ENCODE measurements around the gene GARIN5A.

The GARIN5A gene

GRCh38 chr19:50432221-50433028 lies 44.2 kb downstream of the GARIN5A start, which contains the start of gene MYBPC2:
Gene MYBPC2, plus strand, starts transcription at chr19:50432892. Its CDS starts 62 bp downstream, at chr19:50432954.
- no peak for FAIRE-seq

GRCh38 chr19:50431343-50432220 lies 45.1 kb downstream of the GARIN5A start:
- no peak for FAIRE-seq

- FAIRE-seq: no peak
These were observed 45.7 kb downstream of the GARIN5A start for GRCh38 chr19:50430888-50431342.

DNA sequence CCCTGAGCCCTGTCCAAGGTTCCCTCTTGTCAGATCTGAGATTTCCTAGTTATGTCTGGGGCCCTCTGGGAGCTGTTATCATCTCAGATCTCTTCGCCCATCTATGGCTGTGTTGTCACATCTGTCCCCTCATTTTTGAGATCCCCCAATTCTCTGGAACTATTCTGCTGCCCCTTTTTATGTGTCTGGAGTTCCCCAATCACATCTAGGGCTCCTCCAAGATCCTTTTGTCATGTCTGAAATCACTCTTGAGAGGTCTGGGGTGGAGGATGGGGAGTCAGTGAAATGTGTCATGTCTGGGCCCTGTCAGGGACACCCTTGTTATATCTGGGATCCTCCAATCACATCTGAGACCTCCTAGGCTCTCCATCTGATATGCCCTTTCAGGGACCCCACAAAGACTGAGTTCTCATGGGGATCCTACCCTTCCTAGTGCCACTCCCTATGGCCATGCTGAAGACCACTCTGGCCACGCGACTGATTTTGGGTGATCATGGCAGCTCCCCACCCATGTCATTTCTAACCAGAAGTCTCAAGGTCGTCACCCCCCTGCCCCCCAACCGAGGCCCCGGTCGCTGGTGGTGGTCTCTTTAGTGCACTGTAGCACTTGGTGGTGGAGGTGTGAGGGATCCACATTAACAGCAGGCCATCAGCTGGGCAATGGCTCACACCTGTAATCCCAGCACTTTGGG lies 47.7 kb downstream of the GARIN5A start:
- no peak for FAIRE-seq

- no peak for FAIRE-seq
These were observed 48.6 kb downstream of the GARIN5A start for GRCh38 chr19:50427997-50428425.

DNA sequence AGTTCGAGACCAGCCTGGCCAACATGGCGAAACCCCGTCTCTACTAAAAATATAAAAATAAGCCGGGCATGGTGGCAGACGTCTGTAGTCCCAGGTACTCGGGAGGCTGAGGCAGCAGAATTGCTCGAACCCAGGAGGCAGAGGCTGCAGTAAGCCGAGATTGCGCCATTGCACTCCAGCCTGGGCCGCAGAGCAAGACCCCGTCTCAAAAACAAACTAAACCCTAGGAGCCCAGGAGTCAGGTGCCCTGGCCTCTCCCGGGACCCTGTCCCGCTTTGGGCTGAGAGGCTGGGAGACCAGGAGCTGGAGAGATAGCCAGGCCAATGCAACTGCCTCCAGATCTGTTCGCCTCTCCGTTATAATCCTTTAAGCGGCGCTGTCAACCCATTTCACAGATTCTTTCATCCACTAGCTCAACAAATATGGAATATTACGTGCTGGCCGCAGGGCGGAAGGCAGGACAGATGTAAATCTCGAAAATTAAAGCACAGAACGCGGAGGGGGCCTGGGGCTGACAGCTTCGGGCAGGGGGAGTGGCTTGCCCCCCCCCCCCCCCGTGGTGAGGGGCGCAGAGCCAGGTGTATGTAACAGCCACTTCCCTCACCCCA lies 49.2 kb downstream of the GARIN5A start:
- no peak for FAIRE-seq

DNA sequence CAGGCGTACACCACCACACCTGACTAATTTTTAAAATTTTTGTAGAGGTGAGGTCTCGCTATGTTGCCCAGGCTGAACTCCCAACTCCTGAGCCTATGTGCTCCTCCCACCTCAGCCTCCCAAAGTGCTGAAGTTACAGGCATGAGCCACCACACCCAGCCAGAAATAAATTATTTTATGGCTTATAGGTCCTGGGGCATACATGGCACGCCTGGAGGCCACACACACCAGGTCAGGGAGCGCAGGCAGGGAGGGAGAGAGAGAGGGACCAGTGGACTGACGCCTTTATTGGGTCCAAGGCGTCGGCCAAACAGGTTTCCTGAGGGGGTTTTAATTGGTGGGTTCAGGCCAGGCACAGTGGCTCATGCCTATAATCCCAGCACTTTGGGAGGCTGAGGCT lies 51.1 kb downstream of the GARIN5A start:
- no peak for FAIRE-seq

DNA sequence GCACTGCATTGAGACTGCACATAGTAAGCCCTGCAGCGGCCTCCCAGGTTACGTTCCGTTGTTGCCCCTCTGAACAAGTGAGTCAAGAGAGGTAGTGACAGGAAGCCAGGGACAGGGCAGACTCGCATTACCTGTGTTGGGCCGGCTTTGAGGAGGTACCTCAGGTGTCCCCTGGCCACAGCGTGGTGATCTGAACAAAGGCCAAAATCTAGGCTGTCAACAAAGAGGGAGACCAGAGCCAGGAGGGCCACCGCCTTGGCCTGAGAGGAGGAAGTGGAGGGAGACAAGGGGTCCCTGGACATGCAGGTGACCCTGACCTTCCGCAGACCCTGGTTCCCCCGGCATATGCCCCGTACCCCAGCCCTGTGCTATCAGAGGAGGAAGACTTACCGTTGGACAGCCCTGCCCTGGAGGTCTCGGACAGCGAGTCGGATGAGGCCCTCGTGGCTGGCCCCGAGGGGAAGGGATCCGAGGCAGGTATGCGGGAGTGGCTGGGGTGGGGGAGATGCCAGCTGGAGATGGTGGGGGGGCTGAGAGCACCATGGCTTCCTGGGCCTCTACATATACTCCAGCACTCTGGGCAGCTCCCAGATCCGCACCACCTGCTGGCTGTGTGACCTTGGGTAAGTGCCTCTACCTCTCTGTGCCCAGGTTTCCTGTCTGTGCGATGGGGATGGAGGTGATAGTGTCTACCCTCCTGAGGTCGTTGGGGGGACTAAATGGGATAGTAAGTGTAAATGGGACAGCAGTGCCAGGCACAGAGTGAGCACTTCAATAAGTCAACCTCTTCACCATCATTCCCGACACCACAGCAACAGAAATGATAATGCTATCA lies 53.2 kb downstream of the GARIN5A start:
- FAIRE-seq: no peak

DNA sequence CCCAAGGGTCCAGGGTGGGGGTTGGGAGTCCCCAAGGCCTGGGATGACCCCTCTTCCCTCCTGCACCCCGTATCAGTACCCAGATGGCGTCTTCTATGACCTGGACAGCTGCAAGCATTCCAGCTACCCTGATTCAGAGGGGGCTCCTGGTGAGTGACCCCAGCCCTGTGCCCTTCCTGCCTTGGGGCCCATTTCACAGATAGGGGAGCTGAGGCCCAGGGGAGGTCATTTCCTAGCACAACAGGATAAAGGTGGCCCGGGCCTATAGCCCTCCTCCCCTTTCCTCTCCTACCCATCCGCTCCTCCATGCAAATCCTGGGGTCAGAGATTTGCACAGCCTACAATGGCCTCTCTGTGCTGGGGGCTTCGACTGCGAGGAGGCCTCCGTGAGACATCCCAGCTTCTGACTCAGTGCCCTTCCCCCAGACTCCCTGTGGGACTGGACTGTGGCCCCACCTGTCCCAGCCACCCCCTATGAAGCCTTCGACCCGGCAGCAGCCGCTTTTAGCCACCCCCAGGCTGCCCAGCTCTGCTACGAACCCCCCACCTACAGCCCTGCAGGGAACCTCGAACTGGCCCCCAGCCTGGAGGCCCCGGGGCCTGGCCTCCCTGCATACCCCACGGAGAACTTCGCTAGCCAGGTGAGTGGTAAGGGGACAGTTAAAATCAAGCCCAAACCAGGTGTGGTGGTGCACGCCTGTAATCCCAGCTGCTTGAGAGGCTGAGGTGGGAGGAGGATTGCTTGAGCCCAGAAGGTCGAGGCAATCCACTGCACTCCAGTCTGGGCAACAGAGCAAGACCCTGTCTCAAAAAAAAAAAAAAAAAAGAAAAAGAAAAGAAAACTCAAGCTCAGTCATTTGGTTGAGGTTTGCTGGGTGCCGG lies 54.0 kb downstream of the GARIN5A start:
- no peak for FAIRE-seq

GRCh38 chr19:50420808-50421207 lies 55.8 kb downstream of the GARIN5A start:
- FAIRE-seq: no peak

DNA sequence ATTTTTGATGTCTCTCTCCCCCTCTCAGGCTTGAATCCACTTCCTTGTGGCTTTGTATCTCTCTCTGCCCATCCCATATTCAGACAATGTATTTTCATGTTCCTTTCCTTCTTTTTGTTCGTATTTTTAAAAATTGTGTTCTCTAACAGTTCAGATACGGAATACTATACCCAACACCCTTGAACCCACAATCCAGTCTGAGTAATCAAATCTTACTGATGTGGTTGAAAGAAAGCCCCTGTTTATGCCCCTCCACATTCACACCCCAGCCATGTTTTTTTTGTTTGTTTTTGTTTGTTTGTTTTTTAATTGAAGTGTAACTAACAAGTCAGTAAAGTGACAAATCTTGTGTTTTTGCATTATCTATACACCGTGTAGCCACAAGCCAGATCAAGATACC lies 56.5 kb downstream of the GARIN5A start:
- FAIRE-seq: no peak

- FAIRE-seq: no peak
These were observed 57.0 kb downstream of the GARIN5A start for GRCh38 chr19:50419580-50420035.

- FAIRE-seq: no peak
These were observed 57.5 kb downstream of the GARIN5A start for GRCh38 chr19:50419022-50419579.

DNA sequence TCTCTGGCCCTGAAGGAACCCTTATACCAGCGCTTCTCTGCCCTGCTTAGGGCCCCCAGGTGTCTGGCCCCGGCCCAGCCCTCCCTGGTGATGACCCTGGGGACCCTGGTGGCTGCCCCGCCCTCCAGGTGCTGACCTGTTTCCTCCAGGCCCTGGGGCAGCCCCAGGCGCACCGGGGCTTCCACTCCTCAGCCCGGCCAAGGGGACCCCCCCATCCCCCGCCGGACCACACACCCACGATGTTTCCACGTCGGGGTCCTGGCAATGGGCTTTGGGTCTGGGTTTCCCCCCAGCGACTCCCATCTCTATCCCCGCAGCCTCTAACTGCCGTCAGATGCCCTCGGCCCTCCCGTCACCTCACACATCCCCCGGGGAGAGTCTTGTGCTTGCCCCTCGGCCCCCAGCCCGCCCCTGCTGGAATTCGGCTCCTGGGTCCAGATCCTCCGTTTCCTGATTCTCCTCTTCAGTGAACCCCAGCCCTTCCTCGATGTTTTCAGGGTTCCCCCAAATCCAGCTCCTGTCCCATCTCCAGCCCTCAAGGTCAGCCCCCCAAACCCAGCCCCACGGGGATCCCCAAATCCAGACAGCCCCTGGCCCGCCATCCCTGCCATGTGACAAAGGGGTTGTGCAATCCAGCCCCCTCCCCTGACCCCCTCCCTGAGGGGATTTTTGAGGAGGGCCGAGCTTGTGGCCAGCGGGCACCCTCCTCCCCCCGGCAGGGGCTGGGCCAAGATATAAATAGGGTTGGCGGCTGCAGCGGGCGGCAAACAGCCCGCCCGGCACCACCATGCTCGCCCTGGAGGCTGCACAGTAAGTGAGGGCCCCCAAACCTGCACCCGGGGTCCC lies 58.2 kb downstream of the GARIN5A start, which contains the start of gene SPIB:
Gene SPIB, plus strand, starts transcription at position 763 of the 846 bp plus-strand sequence. Its CDS starts 25 bp downstream, at position 788.
- no peak for FAIRE-seq

DNA sequence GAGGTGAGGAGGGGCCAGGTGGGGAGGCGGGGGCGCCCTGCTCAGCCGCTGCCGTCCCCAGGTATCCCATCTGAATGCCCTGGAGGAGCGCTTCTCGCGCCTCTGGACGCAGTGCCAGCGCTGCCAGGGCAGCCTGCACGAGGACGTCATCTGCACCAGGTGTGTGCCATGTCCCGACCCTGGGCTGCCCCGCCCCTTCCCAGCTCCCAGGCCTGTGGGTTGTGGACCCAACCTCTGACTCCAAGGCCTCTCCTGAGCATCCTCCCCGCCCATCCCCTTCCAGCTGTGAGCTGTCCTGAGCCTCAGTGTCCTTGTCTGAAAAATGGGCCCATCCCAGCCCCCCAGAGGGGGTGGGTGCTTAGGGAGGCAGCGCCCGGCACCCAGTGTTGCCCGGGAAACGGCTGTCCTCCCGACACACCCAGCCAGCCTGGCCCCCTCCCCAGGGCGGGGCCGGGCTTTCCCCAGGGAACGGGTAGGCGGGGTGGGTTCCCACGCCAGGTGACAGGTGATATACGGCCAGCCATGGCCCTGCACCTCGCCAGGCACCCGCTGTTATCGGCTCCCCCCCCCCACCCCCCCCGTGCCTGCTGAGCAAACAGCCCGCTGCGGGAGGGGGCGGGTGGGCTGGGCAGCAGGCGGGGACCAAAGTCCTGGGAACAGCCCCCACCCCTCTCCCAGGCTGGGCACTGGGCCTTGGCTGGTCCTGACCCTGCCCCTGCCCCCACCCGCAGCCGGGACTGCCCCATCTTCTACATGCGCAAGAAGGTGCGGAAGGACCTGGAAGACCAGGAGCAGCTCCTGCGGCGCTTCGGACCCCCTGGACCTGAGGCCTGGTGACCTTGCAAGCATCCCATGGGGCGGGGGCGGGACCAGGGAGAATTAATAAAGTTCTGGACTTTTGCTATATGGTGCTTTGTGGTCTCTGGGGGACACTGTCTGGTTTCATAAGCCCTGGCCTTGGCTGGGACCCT lies 59.3 kb downstream of the GARIN5A start:
- FAIRE-seq: no peak
